HepG2 (cell line): ENCODE results near the gene SERPINF2. TPM values are rescaled to one million over a fixed set of nuclear protein-coding genes. Genes with fewer than 3 reads are reported as not detected.

Experiments used
- CCAR2 ChIP-seq: fragments of 200-400 bp; formaldehyde crosslinking; optimal IDR thresholded peaks from 2 replicates; pipeline ENCODE3; 2018; ENCODE audit warnings: low read depth, mild to moderate bottlenecking, low read length, moderate library complexity
- CREM ChIP-seq, 2 experiments: sonication (generic) in 1 of 2; formaldehyde crosslinking in 1 of 2; IDR thresholded peaks; 2 replicates each; pipeline versions ENCODE4 v1.4.0 to v1.6.1; 2016 to 2020; ENCODE audit warnings: antibody characterized with exemption in 1 of 2, mild to moderate bottlenecking in 1 of 2, missing genetic modification reagents in 1 of 2
- FOXA3 ChIP-seq: IDR thresholded peaks from 2 replicates; pipeline ENCODE4 v1.6.1; 2016; ENCODE audit warnings: missing genetic modification reagents, missing compliant biosample characterization
- PRDM10 ChIP-seq: sonication (generic); formaldehyde crosslinking; IDR thresholded peaks from 2 replicates; pipeline ENCODE4 v1.4.0; 2020; ENCODE audit warnings: low read depth, missing genetic modification reagents
- XRCC5 ChIP-seq: fragments of 200-400 bp; formaldehyde crosslinking; optimal IDR thresholded peaks from 2 replicates; pipeline ENCODE3; 2017; ENCODE audit warnings: mild to moderate bottlenecking, low read length
- ZBTB1 ChIP-seq: sonication (generic); formaldehyde crosslinking; IDR thresholded peaks from 2 replicates; pipeline ENCODE4 v1.4.0; 2020; ENCODE audit warnings: missing genetic modification reagents, borderline replicate concordance
- polyA plus RNA-seq, 8 experiments: library from polyadenylated mRNA; depleted of rRNA in 3 of 8; stranded (reverse) in 7 of 8; unstranded in 1 of 8; fragments of >200 nt; fragmentation: Illumina TruSeq in 4 of 8; extraction: Trizol in 4 of 8; gene quantifications; 2 replicates each; pipeline versions ENCODE4 v1.2.1 to v1.2.3, GENCODE V29; 2011 to 2016; ENCODE audit warnings: low read depth in 4 of 8, missing spikeins in 1 of 8, mixed read lengths in 1 of 8; ENCODE audit not compliant: insufficient read depth in 1 of 8
- total RNA-seq, 5 experiments: library from RNA; depleted of rRNA; stranded (reverse); fragments of >200 nt; fragmentation: Illumina TruSeq; extraction: Trizol; gene quantifications; 2 replicates each; pipeline ENCODE4 v1.2.3, GENCODE V29; 2016; ENCODE audit warnings: low read depth in 1 of 5
- TF ChIP-seq, protein P1 (sequence below): sonication (generic); formaldehyde crosslinking; IDR thresholded peaks from 2 replicates; pipeline ENCODE4 v1.8.1; 2022; ENCODE audit warnings: low read depth, mild to moderate bottlenecking, missing genetic modification reagents
- TF ChIP-seq, protein P2 (sequence below): sonication (generic); formaldehyde crosslinking; IDR thresholded peaks from one replicate; pipeline ENCODE4 v1.5.1; 2020; ENCODE audit warnings: mild to moderate bottlenecking, missing genetic modification reagents; ENCODE audit errors: not compliant biosample characterization
- TF ChIP-seq, protein P3 (sequence below): sonication (generic); formaldehyde crosslinking; IDR thresholded peaks from 2 replicates; pipeline ENCODE4 v1.4.0; 2020; ENCODE audit warnings: mild to moderate bottlenecking, missing genetic modification reagents

Gene SERPINF2
- total and polyA plus RNA-seq, 2 of the 13 experiments (the other 11 are each of a cell fraction or from before 2014, with no cell fraction given), result 309 to 548 TPM

GRCh38 chr17:1716912-1717695 is 25.6 kb upstream of the SERPINF2 start (continued):
- TF ChIP-seq, protein P1, sequence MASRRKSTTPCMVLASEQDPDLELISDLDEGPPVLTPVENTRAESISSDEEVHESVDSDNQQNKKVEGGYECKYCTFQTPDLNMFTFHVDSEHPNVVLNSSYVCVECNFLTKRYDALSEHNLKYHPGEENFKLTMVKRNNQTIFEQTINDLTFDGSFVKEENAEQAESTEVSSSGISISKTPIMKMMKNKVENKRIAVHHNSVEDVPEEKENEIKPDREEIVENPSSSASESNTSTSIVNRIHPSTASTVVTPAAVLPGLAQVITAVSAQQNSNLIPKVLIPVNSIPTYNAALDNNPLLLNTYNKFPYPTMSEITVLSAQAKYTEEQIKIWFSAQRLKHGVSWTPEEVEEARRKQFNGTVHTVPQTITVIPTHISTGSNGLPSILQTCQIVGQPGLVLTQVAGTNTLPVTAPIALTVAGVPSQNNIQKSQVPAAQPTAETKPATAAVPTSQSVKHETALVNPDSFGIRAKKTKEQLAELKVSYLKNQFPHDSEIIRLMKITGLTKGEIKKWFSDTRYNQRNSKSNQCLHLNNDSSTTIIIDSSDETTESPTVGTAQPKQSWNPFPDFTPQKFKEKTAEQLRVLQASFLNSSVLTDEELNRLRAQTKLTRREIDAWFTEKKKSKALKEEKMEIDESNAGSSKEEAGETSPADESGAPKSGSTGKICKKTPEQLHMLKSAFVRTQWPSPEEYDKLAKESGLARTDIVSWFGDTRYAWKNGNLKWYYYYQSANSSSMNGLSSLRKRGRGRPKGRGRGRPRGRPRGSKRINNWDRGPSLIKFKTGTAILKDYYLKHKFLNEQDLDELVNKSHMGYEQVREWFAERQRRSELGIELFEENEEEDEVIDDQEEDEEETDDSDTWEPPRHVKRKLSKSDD (CRISPR knock-in tag), result peak; percentile 75; the same call in 1 of the 2 replicates
- TF ChIP-seq FOXA3 (CRISPR knock-in tag) (no peak; the same call in 1 of the 2 replicates), CCAR2 (no peak), ZBTB1 (CRISPR knock-in tag) (no peak), PRDM10 (CRISPR knock-in tag) (no peak), XRCC5 (peak; percentile 18), CREM (IDR thresholded peaks at IDR 0.05) (0 out of 2 replicates have a peak, but pooled peaks have one; percentile 10), CREM (CRISPR knock-in tag; IDR thresholded peaks at IDR 0.05) (no peak)
- TF ChIP-seq, protein P2, sequence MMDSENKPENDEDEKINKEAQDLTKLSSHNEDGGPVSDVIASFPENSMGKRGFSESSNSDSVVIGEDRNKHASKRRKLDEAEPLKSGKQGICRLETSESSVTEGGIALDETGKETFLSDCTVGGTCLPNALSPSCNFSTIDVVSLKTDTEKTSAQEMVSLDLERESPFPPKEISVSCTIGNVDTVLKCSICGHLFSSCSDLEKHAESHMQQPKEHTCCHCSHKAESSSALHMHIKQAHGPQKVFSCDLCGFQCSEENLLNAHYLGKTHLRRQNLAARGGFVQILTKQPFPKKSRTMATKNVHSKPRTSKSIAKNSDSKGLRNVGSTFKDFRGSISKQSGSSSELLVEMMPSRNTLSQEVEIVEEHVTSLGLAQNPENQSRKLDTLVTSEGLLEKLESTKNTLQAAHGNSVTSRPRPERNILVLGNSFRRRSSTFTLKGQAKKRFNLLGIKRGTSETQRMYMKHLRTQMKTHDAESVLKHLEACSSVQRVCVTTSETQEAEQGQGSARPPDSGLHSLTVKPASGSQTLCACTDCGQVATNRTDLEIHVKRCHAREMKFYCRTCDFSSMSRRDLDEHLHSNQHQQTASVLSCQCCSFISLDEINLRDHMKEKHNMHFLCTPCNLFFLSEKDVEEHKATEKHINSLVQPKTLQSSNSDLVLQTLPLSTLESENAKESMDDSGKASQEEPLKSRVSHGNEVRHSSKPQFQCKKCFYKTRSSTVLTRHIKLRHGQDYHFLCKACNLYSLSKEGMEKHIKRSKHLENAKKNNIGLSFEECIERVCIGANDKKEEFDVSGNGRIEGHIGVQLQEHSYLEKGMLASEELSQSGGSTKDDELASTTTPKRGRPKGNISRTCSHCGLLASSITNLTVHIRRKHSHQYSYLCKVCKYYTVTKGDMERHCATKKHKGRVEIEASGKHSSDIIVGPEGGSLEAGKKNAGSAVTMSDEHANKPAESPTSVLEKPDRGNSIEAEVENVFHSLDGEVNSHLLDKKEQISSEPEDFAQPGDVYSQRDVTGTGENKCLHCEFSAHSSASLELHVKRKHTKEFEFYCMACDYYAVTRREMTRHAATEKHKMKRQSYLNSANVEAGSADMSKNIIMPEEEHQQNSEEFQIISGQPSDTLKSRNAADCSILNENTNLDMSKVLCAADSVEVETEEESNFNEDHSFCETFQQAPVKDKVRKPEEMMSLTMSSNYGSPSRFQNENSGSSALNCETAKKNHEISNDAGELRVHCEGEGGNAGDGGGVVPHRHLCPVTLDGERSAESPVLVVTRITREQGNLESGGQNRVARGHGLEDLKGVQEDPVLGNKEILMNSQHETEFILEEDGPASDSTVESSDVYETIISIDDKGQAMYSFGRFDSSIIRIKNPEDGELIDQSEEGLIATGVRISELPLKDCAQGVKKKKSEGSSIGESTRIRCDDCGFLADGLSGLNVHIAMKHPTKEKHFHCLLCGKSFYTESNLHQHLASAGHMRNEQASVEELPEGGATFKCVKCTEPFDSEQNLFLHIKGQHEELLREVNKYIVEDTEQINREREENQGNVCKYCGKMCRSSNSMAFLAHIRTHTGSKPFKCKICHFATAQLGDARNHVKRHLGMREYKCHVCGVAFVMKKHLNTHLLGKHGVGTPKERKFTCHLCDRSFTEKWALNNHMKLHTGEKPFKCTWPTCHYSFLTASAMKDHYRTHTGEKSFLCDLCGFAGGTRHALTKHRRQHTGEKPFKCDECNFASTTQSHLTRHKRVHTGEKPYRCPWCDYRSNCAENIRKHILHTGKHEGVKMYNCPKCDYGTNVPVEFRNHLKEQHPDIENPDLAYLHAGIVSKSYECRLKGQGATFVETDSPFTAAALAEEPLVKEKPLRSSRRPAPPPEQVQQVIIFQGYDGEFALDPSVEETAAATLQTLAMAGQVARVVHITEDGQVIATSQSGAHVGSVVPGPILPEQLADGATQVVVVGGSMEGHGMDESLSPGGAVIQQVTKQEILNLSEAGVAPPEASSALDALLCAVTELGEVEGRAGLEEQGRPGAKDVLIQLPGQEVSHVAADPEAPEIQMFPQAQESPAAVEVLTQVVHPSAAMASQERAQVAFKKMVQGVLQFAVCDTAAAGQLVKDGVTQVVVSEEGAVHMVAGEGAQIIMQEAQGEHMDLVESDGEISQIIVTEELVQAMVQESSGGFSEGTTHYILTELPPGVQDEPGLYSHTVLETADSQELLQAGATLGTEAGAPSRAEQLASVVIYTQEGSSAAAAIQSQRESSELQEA (CRISPR knock-in tag), result no peak
- TF ChIP-seq, protein P3, sequence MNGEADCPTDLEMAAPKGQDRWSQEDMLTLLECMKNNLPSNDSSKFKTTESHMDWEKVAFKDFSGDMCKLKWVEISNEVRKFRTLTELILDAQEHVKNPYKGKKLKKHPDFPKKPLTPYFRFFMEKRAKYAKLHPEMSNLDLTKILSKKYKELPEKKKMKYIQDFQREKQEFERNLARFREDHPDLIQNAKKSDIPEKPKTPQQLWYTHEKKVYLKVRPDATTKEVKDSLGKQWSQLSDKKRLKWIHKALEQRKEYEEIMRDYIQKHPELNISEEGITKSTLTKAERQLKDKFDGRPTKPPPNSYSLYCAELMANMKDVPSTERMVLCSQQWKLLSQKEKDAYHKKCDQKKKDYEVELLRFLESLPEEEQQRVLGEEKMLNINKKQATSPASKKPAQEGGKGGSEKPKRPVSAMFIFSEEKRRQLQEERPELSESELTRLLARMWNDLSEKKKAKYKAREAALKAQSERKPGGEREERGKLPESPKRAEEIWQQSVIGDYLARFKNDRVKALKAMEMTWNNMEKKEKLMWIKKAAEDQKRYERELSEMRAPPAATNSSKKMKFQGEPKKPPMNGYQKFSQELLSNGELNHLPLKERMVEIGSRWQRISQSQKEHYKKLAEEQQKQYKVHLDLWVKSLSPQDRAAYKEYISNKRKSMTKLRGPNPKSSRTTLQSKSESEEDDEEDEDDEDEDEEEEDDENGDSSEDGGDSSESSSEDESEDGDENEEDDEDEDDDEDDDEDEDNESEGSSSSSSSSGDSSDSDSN, result 0 out of 2 replicates have a peak, but pooled peaks have one; percentile 13
